NCI-H2227 (cell line): ENCODE data around the gene ICAM1.

Experiments
- DNase-seq: peaks from one replicate; lab custom pipeline; 2025; ENCODE audit not compliant: unreplicated experiment; lab: John Stamatoyannopoulos, UW

ICAM1 gene

GRCh38 chr19:10292789-10293636 is 22.1 kb downstream of the ICAM1 start:
- DNase-seq: no peak

GRCh38 chr19:10293637-10294367 is 22.9 kb downstream of the ICAM1 start:
- no peak for DNase-seq

- no peak for DNase-seq
Observed at GRCh38 chr19:10294368-10294697, 23.4 kb downstream of the ICAM1 start.

- DNase-seq: no peak
Observed at GRCh38 chr19:10295305-10295846, 24.5 kb downstream of the ICAM1 start.

- DNase-seq: no peak
Observed at GRCh38 chr19:10295847-10296591, 25.1 kb downstream of the ICAM1 start.

GRCh38 chr19:10299545-10300458 is 28.9 kb downstream of the ICAM1 start:
- no peak for DNase-seq

- no peak for DNase-seq
Observed at GRCh38 chr19:10305139-10305806, 34.4 kb downstream of the ICAM1 start.

GRCh38 chr19:10306327-10306726 is 35.4 kb downstream of the ICAM1 start:
- DNase-seq: no peak

- DNase-seq: no peak
Observed at GRCh38 chr19:10309423-10309822, 38.5 kb downstream of the ICAM1 start, which contains the start of gene ZGLP1. Gene ZGLP1 (minus strand): TSS chr19:10309815.

GRCh38 chr19:10315335-10316214 is 44.7 kb downstream of the ICAM1 start, which contains the start of gene FDX2:
Gene FDX2 (minus strand): TSS chr19:10316015. CDS start chr19:10315996, 19 bp downstream.
- peak; percentile 86 for DNase-seq

- no peak for DNase-seq
Observed at GRCh38 chr19:10316229-10317044, 45.5 kb downstream of the ICAM1 start.

GRCh38 chr19:10317045-10317856 is 46.3 kb downstream of the ICAM1 start:
- DNase-seq: no peak

- no peak for DNase-seq
Observed at GRCh38 chr19:10317857-10318462, 47.0 kb downstream of the ICAM1 start.

GRCh38 chr19:10318807-10319682 is 48.1 kb downstream of the ICAM1 start:
- no peak for DNase-seq

- DNase-seq: no peak
Observed at GRCh38 chr19:10320602-10321416, 49.9 kb downstream of the ICAM1 start.
